AG20443 (cell line): Measurements from ENCODE around the gene TEX50.
"Not testable (repeated sequence)": the region's sequence is repeated elsewhere in the genome, so short reads cannot be mapped to it uniquely, and the experiment has no call there.

Source experiments
- DNase-seq: peaks from one replicate; pipeline ENCODE4 v3.0.0; 2012; ENCODE audit warnings: low spot score, mixed read lengths

The TEX50 gene

GRCh38 chr1:173635116-173635515 lies at the start of gene TEX50:
Gene TEX50, plus strand, starts transcription at chr1:173635338. Its CDS starts 184 bp downstream, at chr1:173635522.
- DNase-seq: no peak

- no peak for DNase-seq
These were observed 44.6 kb upstream of the TEX50 start for GRCh38 chr1:173590557-173590956.

GRCh38 chr1:173591138-173591537 lies 44.0 kb upstream of the TEX50 start:
- DNase-seq: not testable (repeated sequence)

GRCh38 chr1:173596097-173596825 lies 38.9 kb upstream of the TEX50 start:
- DNase-seq: no peak

GRCh38 chr1:173601588-173601987 lies 33.5 kb upstream of the TEX50 start:
- DNase-seq: no peak

- DNase-seq: peak; percentile 8
These were observed 32.0 kb upstream of the TEX50 start, which contains the start of gene SLC9C2 for GRCh38 chr1:173603056-173603591. Gene SLC9C2, minus strand, starts transcription at chr1:173603072. Its CDS starts 1,296 bp downstream, at chr1:173601776.

- no peak for DNase-seq
These were observed 26.5 kb upstream of the TEX50 start for GRCh38 chr1:173608503-173609216.

GRCh38 chr1:173613086-173613485 lies 22.1 kb upstream of the TEX50 start:
- DNase-seq: not testable (repeated sequence)

GRCh38 chr1:173616859-173617258 lies 18.3 kb upstream of the TEX50 start:
- no peak for DNase-seq

GRCh38 chr1:173627269-173627668 lies 7.9 kb upstream of the TEX50 start:
- DNase-seq: no peak

- DNase-seq: no peak
These were observed 6.2 kb upstream of the TEX50 start for GRCh38 chr1:173628888-173629287.

- DNase-seq: not testable (repeated sequence)
These were observed 2.3 kb downstream of the TEX50 start for GRCh38 chr1:173637236-173638042.

GRCh38 chr1:173638043-173639021 lies 3.2 kb downstream of the TEX50 start:
- no peak for DNase-seq

GRCh38 chr1:173639102-173639501 lies 4.0 kb downstream of the TEX50 start:
- DNase-seq: no peak

GRCh38 chr1:173642450-173643139 lies 7.5 kb downstream of the TEX50 start:
- DNase-seq: not testable (repeated sequence)

GRCh38 chr1:173646656-173647055 lies 11.5 kb downstream of the TEX50 start:
- DNase-seq: no peak

GRCh38 chr1:173648880-173649605 lies 13.9 kb downstream of the TEX50 start:
- DNase-seq: no peak

- DNase-seq: no peak
These were observed 25.2 kb downstream of the TEX50 start for GRCh38 chr1:173660306-173660705.

GRCh38 chr1:173661271-173661670 lies 26.1 kb downstream of the TEX50 start:
- no peak for DNase-seq

- no peak for DNase-seq
These were observed 26.6 kb downstream of the TEX50 start for GRCh38 chr1:173661763-173662162.
